ENCODE results near the gene POGLUT3. TPM values are rescaled to one million over a fixed set of nuclear protein-coding genes. Genes with fewer than 3 reads are reported as not detected.

The POGLUT3 gene
- total RNA-seq, 1 experiment from 2014 or later = 16.9 TPM

- Mint-ChIP-seq H3K27ac (ENCODE audit: unreplicated experiment) (no peak overlapping the region), H3K27me3 (ENCODE audit: unreplicated experiment) (no peaks in the 10 kb centered on the region), H3K4me1 (ENCODE audit: low read depth, unreplicated experiment) (peaks cover 13% of the 10 kb centered on the region), H3K9me3 (ENCODE audit: low read depth, unreplicated experiment) (no peaks in the 10 kb centered on the region), H3K36me3 (ENCODE audit: insufficient read depth, unreplicated experiment) (peaks cover 10% of the 10 kb centered on the region), H3K4me3 (ENCODE audit: low read depth, unreplicated experiment) (no peak overlapping the region)
- no peak for DNase-seq
- CTCF ChIA-PET = no interaction called here
- BruUV-seq (replicated peaks) = no TSS peak
- no peak for TF ChIP-seq CTCF (IDR thresholded peaks at IDR 0.05; ENCODE audit: unreplicated experiment)
- intact Hi-C loops (cut with micrococcal nuclease; ENCODE audit: unreplicated experiment) = no loop called here
Observed at GRCh38 chr11:108541531-108541930, 43.3 kb upstream of the POGLUT3 start.

- Mint-ChIP-seq H3K4me1 (ENCODE audit: low read depth, unreplicated experiment) (peaks cover 13% of the 10 kb centered on the region), H3K27me3 (ENCODE audit: unreplicated experiment) (no peaks in the 10 kb centered on the region), H3K9me3 (ENCODE audit: low read depth, unreplicated experiment) (no peaks in the 10 kb centered on the region), H3K4me3 (ENCODE audit: low read depth, unreplicated experiment) (no peak overlapping the region), H3K27ac (ENCODE audit: unreplicated experiment) (peak overlapping the region; percentile 86), H3K36me3 (ENCODE audit: insufficient read depth, unreplicated experiment) (peaks cover 10% of the 10 kb centered on the region)
- TF ChIP-seq CTCF (IDR thresholded peaks at IDR 0.05; ENCODE audit: unreplicated experiment) = no peak
- no TSS peak for BruUV-seq (replicated peaks)
- CTCF ChIA-PET = interaction anchor here (1.1 kb wide), 1 partner anchor 14 kb away, joined by 4 read pairs; no protein-coding TSS in a partner anchor
- intact Hi-C loops (cut with micrococcal nuclease; ENCODE audit: unreplicated experiment) = no loop called here
- DNase-seq = no peak
Observed at GRCh38 chr11:108538502-108538901, 40.3 kb upstream of the POGLUT3 start.

- Mint-ChIP-seq H3K4me1 (ENCODE audit: low read depth, unreplicated experiment) (peaks cover 13% of the 10 kb centered on the region), H3K4me3 (ENCODE audit: low read depth, unreplicated experiment) (no peak overlapping the region), H3K9me3 (ENCODE audit: low read depth, unreplicated experiment) (no peaks in the 10 kb centered on the region), H3K36me3 (ENCODE audit: insufficient read depth, unreplicated experiment) (peaks cover 10% of the 10 kb centered on the region), H3K27ac (ENCODE audit: unreplicated experiment) (peak overlapping the region; percentile 86), H3K27me3 (ENCODE audit: unreplicated experiment) (no peaks in the 10 kb centered on the region)
- no TSS peak for BruUV-seq (replicated peaks)
- DNase-seq = peak; percentile 21
- TF ChIP-seq CTCF (IDR thresholded peaks at IDR 0.05; ENCODE audit: unreplicated experiment) = no peak
- CTCF ChIA-PET = interaction anchor here (1.1 kb wide), 1 partner anchor 14 kb away, joined by 4 read pairs; no protein-coding TSS in a partner anchor
- intact Hi-C loops (cut with micrococcal nuclease; ENCODE audit: unreplicated experiment) = no loop called here
Observed at GRCh38 chr11:108538022-108538424, 39.8 kb upstream of the POGLUT3 start.

GRCh38 chr11:108536783-108537182 lies 38.6 kb upstream of the POGLUT3 start:
- TF ChIP-seq CTCF (IDR thresholded peaks at IDR 0.05; ENCODE audit: unreplicated experiment) = no peak
- intact Hi-C loops (cut with micrococcal nuclease; ENCODE audit: unreplicated experiment) = no loop called here
- no peak overlapping the region for H3K4me3 Mint-ChIP-seq (ENCODE audit: low read depth, unreplicated experiment)
- H3K4me1 Mint-ChIP-seq (ENCODE audit: low read depth, unreplicated experiment) = peaks cover 13% of the 10 kb centered on the region
- H3K27ac Mint-ChIP-seq (ENCODE audit: unreplicated experiment) = no peak overlapping the region
- peaks cover 10% of the 10 kb centered on the region for H3K36me3 Mint-ChIP-seq (ENCODE audit: insufficient read depth, unreplicated experiment)
- no peak for DNase-seq
- CTCF ChIA-PET = no interaction called here
- H3K27me3 Mint-ChIP-seq (ENCODE audit: unreplicated experiment) = no peaks in the 10 kb centered on the region
- no peaks in the 10 kb centered on the region for H3K9me3 Mint-ChIP-seq (ENCODE audit: low read depth, unreplicated experiment)
- no TSS peak for BruUV-seq (replicated peaks)
